Measurements from ENCODE around the gene HLA-DRA. TPM values are rescaled to one million over a fixed set of nuclear protein-coding genes. Genes with fewer than 3 reads are reported as not detected.

The HLA-DRA gene
- 12.9 and 14.0 TPM in 2 replicates for total RNA-seq

DNA sequence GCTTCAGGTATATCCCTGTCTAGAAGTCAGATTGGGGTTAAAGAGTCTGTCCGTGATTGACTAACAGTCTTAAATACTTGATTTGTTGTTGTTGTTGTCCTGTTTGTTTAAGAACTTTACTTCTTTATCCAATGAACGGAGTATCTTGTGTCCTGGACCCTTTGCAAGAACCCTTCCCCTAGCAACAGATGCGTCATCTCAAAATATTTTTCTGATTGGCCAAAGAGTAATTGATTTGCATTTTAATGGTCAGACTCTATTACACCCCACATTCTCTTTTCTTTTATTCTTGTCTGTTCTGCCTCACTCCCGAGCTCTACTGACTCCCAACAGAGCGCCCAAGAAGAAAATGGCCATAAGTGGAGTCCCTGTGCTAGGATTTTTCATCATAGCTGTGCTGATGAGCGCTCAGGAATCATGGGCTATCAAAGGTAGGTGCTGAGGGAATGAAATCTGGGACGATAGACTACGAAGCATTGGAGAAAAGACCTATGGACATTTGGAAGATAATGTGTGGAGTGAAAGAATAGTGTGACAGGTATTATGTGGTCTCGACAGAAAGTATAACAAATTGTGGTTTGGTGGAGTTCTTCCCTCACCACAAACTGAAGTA is at the start of gene HLA-DRA:
Gene HLA-DRA (plus strand): TSS at position 286 of the 613 bp plus-strand sequence. CDS start 64 bp downstream, at position 350.
- peak; percentile 88 for DNase-seq
- Mint-ChIP-seq H3K4me1 (peaks cover 15% of the 10 kb centered on the region), H3K4me3 (peak within 1 kb of the TSS; percentile 77), H3K27ac (peak within 1 kb of the TSS; percentile 5), H3K9me3 (peaks cover 6% of the 10 kb centered on the region), H3K27me3 (peaks cover 24% of the 10 kb centered on the region), H3K36me3 (ENCODE audit: low read depth) (no peaks in the 10 kb centered on the region)
- intact Hi-C loops (cut with micrococcal nuclease): no loop called here

DNA sequence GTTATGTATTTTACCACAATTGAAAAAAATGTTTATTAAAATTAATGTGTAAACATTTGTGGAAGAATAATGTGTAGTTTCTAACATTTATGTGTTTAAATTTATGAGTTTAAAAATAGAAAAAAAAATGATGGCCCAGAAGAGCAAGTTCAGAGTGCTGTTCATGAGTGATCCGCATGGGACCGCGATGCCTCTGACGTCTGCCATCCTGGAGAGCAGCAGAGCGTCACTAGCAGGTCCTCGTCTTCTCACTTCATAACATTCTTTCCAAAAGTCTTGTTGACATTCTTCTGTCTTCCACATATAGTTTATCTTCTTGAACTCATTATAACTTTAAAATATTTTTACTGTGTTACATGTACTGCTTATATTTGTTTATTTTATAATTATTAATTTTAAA is 48.2 kb upstream of the HLA-DRA start:
- intact Hi-C loops (cut with micrococcal nuclease): no loop called here
- no peak overlapping the region for H3K4me3 Mint-ChIP-seq
- no peak overlapping the region for H3K27ac Mint-ChIP-seq
- peaks cover 43% of the 10 kb centered on the region for H3K27me3 Mint-ChIP-seq
- no peaks in the 10 kb centered on the region for H3K36me3 Mint-ChIP-seq (ENCODE audit: low read depth)
- peak; percentile 6 for DNase-seq
- no peaks in the 10 kb centered on the region for H3K9me3 Mint-ChIP-seq
- H3K4me1 Mint-ChIP-seq: no peaks in the 10 kb centered on the region

DNA sequence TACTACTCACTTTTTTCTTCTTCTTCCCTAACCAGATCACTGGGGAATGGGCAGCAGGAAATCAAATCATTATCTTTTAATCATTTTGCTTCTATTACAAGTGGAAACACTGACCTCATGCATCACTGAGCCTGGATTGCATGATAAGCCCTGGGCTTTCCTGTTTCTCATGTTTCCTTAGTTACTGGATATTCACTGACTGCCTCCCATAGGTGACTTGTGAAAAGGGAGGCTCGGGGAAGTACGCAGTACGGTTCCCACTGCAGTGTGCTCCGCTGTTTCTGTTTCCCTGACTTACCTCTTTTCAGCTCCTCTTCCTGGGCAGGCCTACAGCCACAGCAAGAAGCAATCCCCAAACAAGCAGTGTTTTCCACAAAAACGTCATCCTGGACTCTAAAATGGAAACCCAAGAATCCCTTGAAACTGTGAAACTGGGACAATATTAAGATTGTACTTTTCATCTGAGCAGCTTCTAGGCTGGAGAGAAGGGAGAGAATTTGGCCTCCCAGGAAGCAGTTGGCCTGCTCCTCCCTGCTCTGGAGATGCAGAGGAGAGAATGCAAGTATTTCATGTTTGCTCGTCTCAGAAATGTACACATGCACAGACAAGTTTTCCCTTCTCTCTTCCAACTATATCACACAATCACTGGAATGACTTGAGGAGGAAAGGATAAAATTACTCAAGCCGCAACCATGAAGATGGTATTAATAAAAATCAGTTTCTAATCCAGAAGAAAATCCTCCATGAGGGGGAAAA is 45.8 kb upstream of the HLA-DRA start:
- intact Hi-C loops (cut with micrococcal nuclease): no loop called here
- peaks cover 4% of the 10 kb centered on the region for H3K4me1 Mint-ChIP-seq
- H3K36me3 Mint-ChIP-seq (ENCODE audit: low read depth): no peaks in the 10 kb centered on the region
- H3K27ac Mint-ChIP-seq: no peak overlapping the region
- peak; percentile 46 for DNase-seq
- H3K4me3 Mint-ChIP-seq: no peak overlapping the region
- peaks cover 31% of the 10 kb centered on the region for H3K27me3 Mint-ChIP-seq
- no peaks in the 10 kb centered on the region for H3K9me3 Mint-ChIP-seq

DNA sequence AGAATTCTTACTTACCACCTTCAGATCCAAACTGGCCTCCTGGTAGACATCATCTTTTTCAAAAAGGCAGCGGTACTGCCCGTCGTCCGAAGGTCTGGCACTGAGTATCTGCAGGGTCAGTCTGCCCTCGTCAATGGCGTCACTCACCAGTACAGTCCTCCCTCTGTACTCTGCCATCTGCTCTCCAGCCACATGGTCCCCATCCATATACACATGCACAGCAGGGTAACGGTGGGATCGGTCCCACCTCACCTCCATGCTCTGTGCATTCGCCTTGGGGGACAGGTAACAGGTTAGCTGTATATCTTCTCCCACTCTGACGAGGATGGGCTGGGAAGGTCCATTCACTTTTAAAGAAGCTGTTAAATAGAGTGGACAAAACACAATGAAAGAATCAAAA is 43.7 kb upstream of the HLA-DRA start:
- Mint-ChIP-seq H3K36me3 (ENCODE audit: low read depth) (no peaks in the 10 kb centered on the region), H3K4me3 (no peak overlapping the region), H3K27ac (no peak overlapping the region), H3K27me3 (peaks cover 23% of the 10 kb centered on the region), H3K9me3 (no peaks in the 10 kb centered on the region), H3K4me1 (peaks cover 4% of the 10 kb centered on the region)
- intact Hi-C loops (cut with micrococcal nuclease): no loop called here
- peak; percentile 51 for DNase-seq

DNA sequence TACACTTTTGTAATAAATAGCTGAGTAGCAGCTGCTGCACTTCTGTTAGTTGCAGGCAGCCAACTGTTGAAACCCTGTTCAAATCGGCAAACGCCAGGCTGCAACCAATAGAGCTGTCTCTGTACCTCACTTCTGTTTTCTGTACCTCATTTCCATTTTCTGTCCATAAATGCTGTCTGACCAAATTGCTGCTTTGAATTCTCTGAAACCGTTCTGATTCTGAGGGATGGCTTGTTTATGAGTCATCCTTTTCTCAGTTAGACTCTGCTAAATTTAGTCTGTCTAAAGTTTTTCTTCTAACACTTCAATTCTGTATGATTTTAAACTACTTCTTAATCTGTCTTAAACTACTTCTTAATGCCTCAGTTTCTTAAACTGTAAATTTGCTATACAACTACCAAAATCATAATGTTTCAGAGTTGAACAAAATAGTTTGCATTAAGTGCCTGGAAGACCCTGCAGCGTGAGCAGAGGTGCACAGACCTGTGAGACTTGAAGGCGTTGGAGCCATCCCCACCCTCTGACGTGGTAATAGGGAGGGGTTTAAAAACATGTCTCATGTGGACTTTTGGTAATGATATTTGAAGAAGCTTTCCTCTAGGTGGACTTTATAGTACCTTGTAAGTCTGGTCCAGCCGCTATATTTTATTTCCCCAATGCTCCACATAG is 42.3 kb upstream of the HLA-DRA start:
- H3K36me3 Mint-ChIP-seq (ENCODE audit: low read depth): no peaks in the 10 kb centered on the region
- H3K4me1 Mint-ChIP-seq: peaks cover 4% of the 10 kb centered on the region
- H3K27ac Mint-ChIP-seq: no peak overlapping the region
- H3K27me3 Mint-ChIP-seq: peaks cover 23% of the 10 kb centered on the region
- H3K9me3 Mint-ChIP-seq: no peaks in the 10 kb centered on the region
- no peak overlapping the region for H3K4me3 Mint-ChIP-seq
- intact Hi-C loops (cut with micrococcal nuclease): no loop called here
- DNase-seq: peak; percentile 53

DNA sequence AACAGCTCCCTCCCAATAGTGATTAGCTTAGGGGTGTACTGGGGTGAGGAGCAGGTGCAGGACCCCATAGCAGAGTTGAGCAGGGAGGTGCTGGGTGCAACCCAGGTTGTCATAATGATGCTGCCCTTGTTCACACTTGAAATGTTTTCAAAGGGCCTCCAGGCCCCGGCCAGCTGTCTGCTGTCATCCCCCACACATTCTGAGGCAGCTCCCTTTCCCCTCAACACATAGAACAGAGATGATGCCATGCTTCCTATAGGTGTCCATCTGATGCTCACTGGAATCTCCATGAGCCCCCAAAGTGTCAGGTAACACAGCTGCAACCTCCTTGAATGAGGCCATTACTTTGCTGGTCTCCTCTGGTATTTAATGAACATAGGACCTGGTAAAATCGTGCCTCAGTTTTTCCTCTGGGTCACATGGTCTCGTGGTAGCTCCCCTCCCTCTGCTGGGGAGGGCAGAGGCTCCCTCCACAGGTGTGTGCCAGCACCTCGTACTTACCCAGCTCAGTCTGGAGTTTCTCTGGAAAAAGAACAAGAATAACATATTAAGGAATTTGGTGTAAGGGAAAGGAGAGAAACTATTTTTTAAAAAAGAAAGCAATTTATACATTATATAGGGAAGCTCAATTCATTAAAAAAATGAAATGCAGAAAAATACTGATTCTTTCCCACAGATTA is 38.3 kb upstream of the HLA-DRA start:
- peak; percentile 43 for DNase-seq
- intact Hi-C loops (cut with micrococcal nuclease): no loop called here

DNA sequence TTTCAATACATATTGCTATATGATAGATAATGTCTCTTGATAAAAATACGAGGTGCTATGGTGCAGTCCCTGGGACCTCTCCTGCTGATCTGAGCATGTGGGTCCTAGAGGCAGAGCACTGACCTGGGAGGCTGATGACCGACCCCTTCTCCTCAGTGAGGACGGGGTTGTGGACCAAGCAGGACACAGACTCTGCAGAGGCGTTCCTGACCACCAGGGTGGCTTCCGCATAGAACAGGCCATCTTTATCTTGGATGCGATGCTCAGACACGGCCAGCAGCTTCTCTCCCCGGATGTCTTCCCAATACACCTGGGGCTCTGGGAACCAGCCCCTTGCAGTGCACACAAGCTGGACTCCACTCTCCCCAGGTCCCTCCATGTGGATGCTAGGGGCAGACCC is 36.9 kb upstream of the HLA-DRA start:
- no peak overlapping the region for H3K27ac Mint-ChIP-seq
- H3K4me3 Mint-ChIP-seq: no peak overlapping the region
- intact Hi-C loops (cut with micrococcal nuclease): no loop called here
- no peaks in the 10 kb centered on the region for H3K9me3 Mint-ChIP-seq
- H3K27me3 Mint-ChIP-seq: peaks cover 42% of the 10 kb centered on the region
- DNase-seq: peak; percentile 42
- no peaks in the 10 kb centered on the region for H3K36me3 Mint-ChIP-seq (ENCODE audit: low read depth)
- H3K4me1 Mint-ChIP-seq: no peaks in the 10 kb centered on the region

More for the DNA sequence above, 38.3 kb upstream of the HLA-DRA start:
- no peak overlapping the region for H3K27ac Mint-ChIP-seq
- H3K27me3 Mint-ChIP-seq: peaks cover 29% of the 10 kb centered on the region
- no peak overlapping the region for H3K4me3 Mint-ChIP-seq
- H3K36me3 Mint-ChIP-seq (ENCODE audit: low read depth): no peaks in the 10 kb centered on the region
- no peaks in the 10 kb centered on the region for H3K9me3 Mint-ChIP-seq
- peaks cover 4% of the 10 kb centered on the region for H3K4me1 Mint-ChIP-seq

DNA sequence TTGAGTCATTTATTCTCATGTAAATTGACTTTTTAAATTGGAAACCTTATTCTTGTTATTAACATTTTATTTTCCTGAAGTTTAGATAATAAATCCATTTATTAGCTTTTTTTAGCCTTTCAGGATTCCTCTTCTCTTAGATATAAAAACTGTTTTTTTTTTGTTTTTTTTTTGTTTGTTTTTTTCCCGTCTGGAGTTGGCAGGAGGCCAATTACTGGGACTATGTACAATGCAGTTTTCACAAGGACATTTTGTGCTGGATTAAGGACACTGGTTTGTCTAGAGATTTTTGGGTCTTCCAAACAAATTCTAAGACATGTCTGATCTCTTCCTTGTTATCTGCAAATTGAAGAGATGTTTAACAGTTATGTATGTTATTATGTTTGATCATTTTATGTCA is 34.0 kb upstream of the HLA-DRA start:
- H3K9me3 Mint-ChIP-seq: no peaks in the 10 kb centered on the region
- peaks cover 50% of the 10 kb centered on the region for H3K27me3 Mint-ChIP-seq
- intact Hi-C loops (cut with micrococcal nuclease): no loop called here

DNA sequence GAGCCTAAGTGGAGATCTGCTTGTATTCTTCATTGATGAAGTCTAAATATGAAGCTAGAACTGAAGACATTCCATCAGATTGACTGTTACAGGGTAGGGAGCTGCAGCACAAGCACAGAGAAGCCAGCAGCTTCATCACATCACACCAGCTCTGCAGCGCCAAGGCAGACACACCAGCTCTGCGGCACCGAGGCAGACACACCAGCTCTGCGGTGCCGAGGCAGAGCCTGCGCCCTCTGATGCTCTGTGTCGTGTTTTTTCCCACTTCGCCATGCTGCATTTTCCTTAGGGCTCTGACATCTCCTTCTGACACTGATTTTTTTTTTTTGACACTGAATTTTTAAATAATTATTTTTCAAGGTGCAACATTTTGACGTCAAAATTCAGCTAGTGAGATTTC is 33.5 kb upstream of the HLA-DRA start:
- Mint-ChIP-seq H3K27me3 (peaks cover 54% of the 10 kb centered on the region), H3K4me3 (no peak overlapping the region), H3K27ac (no peak overlapping the region), H3K9me3 (no peaks in the 10 kb centered on the region), H3K36me3 (ENCODE audit: low read depth) (no peaks in the 10 kb centered on the region), H3K4me1 (no peaks in the 10 kb centered on the region)
- intact Hi-C loops (cut with micrococcal nuclease): no loop called here
- no peak for DNase-seq

More for the DNA sequence above, 34.0 kb upstream of the HLA-DRA start:
- H3K27ac Mint-ChIP-seq: no peak overlapping the region
- H3K36me3 Mint-ChIP-seq (ENCODE audit: low read depth): no peaks in the 10 kb centered on the region
- H3K4me3 Mint-ChIP-seq: no peak overlapping the region
- DNase-seq: no peak
- no peaks in the 10 kb centered on the region for H3K4me1 Mint-ChIP-seq

DNA sequence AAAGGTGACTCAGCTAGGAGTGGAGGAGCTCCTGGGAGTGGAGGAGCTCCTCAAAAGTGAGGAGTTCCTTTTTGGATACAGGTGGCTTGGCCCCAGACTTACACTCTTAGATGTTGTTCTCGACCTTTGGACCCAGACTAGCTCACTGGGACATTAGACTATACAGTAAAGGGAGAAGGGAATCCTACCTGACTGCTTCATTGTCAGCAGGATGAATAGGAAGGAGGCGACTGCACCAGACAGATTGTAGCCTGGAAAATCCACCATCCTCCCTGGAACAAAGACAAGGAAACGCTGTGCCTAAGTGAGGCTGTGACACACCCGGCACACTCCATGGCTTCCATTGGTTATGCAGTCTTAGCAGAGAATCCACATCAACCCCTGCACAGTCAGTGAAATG is 32.8 kb upstream of the HLA-DRA start, which contains the start of gene BTNL2:
Gene BTNL2 (minus strand): TSS at position 325 of the 400 bp plus-strand sequence. CDS start 58 bp downstream, at position 267.
- no peaks in the 10 kb centered on the region for H3K4me1 Mint-ChIP-seq
- no peak for DNase-seq
- no peak within 1 kb of the TSS for H3K4me3 Mint-ChIP-seq
- H3K27me3 Mint-ChIP-seq: peaks cover 57% of the 10 kb centered on the region
- no peaks in the 10 kb centered on the region for H3K9me3 Mint-ChIP-seq
- intact Hi-C loops (cut with micrococcal nuclease): no loop called here
- no peaks in the 10 kb centered on the region for H3K36me3 Mint-ChIP-seq (ENCODE audit: low read depth)
- no peak within 1 kb of the TSS for H3K27ac Mint-ChIP-seq

DNA sequence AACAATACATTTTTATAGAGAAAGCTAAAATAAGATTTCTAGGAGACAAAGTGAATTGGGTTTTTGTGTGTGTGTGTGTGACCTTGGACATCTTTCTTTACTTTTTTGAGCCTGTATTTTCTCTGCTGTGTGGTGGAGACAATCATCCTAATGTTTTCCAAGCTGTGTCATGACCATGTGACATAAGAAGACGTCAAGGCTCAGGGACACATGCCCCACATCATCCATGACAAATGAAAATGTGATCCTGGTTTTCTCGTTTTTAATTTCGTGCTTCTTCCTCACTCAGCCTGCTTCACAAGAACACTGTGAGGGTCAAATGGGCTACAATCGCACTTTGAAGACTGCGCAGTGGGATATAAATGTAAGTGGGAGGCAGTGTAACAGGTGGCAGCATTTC is 28.8 kb upstream of the HLA-DRA start:
- intact Hi-C loops (cut with micrococcal nuclease): loop anchor here (5.0 kb wide), 1 partner anchor 164 kb away; no protein-coding TSS in a partner anchor
- Mint-ChIP-seq H3K4me1 (peaks cover 8% of the 10 kb centered on the region), H3K27me3 (peaks cover 62% of the 10 kb centered on the region), H3K27ac (no peak overlapping the region), H3K9me3 (no peaks in the 10 kb centered on the region), H3K36me3 (ENCODE audit: low read depth) (no peaks in the 10 kb centered on the region), H3K4me3 (no peak overlapping the region)
- DNase-seq: no peak

DNA sequence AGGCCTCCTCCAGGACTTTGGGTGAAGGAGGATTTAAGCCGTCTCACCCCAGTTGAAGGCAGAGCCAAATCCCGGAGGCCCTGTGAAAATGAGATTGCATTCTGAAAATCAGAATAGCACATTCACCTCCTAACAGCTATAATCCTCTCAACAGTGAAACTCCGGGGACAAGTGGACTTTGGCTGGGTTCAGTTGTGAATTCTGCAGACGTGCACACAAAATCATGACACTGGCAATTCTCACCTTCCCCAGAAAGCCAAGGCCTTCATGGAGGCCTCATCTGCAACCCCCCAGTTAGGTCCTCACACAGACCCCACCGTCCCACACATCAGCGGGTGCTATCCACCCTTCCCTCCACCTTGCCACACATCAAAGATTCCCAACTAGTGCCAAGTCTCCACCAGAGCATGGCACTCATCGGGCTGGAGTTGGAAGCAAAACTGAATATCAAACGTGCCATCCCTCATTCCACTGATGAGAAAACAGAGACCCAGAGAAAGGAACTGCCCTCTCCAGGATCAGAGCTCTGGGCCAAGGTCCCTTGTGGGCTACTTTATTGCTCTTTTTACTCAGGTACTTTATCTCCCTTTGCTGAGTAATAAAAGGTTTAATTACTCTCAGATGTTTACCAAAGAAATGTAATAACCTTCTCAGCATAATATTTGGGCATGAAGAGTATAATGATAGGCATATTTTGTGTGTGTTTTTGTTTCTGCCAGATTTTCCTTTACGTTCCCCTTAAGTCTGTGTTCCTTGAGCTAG is 27.9 kb upstream of the HLA-DRA start:
- H3K9me3 Mint-ChIP-seq: no peaks in the 10 kb centered on the region
- H3K27ac Mint-ChIP-seq: no peak overlapping the region
- peaks cover 8% of the 10 kb centered on the region for H3K4me1 Mint-ChIP-seq
- DNase-seq: no peak
- intact Hi-C loops (cut with micrococcal nuclease): loop anchor here (2.0 to 5.0 kb wide), 2 partner anchors 164 to 281 kb away; no protein-coding TSS in a partner anchor
- H3K4me3 Mint-ChIP-seq: no peak overlapping the region
- H3K27me3 Mint-ChIP-seq: peaks cover 63% of the 10 kb centered on the region
- H3K36me3 Mint-ChIP-seq (ENCODE audit: low read depth): no peaks in the 10 kb centered on the region

Measured in activated CD4-positive, alpha-beta T cell treated with anti-CD3 and anti-CD28 coated beads, Interleukin-2, amount 10 ng/mL, durations not matched to agents 24 days and 14 days (primary cell).